Keratinocyte (primary cell): ENCODE data around the gene UGP2.

ENCODE experiments used
- EZH2 ChIP-seq: IDR thresholded peaks from one replicate; pipeline ENCODE4 v1.6.1; 2012; ENCODE audit warnings: inconsistent platforms, mild to moderate bottlenecking, low read length, moderate library complexity
- TF ChIP-seq, protein P1 (sequence below), 3 experiments: IDR thresholded peaks in 1 of 3; conservative IDR thresholded peaks in 1 of 3; optimal IDR thresholded peaks in 1 of 3; 2 replicates in 2 of 3; 3 replicates in 1 of 3; pipeline versions ENCODE3 to v1.5.1; 2011; ENCODE audit warnings: low read length in 3 of 3, mild to moderate bottlenecking in 3 of 3, moderate library complexity in 2 of 3, control low read depth in 1 of 3, inconsistent platforms in 1 of 3; ENCODE audit not compliant: insufficient read depth in 2 of 3; ENCODE audit errors: extremely low read depth in 1 of 3

DNA sequence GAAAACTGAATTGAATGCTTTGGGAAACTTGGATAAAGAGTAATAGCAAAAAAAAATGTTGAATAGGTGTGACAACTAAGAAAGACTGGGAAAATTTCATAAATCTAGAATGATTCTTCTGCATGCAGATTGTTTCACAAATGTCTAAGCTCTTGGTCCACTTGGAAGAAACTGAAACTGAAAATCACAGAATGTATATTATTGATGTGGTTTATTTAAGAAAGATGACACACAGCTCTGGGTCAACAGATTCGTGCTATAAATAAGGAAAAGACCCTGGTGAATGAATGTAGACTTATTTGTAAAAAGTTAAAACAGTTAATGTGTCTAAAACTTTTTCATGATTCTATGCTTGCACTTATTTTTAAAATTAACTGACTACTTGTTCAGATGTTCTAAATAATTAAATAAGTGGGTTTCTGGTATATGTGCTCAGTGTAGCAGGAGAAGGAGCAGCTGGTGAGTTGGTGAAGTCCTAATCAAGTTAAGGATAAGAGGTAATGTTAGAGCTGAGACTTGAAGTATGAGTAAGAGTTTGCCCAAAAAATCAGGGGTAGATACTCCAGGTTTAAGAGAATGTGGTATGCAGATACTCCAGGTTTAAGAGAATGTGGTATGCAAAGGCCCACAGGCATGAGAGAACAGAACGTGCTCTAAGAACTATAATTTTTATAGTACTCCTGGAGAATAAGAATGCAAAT lies 24.5 kb downstream of the UGP2 start:
- TF ChIP-seq, protein P1, sequence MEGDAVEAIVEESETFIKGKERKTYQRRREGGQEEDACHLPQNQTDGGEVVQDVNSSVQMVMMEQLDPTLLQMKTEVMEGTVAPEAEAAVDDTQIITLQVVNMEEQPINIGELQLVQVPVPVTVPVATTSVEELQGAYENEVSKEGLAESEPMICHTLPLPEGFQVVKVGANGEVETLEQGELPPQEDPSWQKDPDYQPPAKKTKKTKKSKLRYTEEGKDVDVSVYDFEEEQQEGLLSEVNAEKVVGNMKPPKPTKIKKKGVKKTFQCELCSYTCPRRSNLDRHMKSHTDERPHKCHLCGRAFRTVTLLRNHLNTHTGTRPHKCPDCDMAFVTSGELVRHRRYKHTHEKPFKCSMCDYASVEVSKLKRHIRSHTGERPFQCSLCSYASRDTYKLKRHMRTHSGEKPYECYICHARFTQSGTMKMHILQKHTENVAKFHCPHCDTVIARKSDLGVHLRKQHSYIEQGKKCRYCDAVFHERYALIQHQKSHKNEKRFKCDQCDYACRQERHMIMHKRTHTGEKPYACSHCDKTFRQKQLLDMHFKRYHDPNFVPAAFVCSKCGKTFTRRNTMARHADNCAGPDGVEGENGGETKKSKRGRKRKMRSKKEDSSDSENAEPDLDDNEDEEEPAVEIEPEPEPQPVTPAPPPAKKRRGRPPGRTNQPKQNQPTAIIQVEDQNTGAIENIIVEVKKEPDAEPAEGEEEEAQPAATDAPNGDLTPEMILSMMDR (optimal IDR thresholded peaks at IDR 0.05 in 1 of 3, IDR thresholded peaks at IDR 0.05 in 1 of 3, conservative IDR thresholded peaks at IDR 0.05 in 1 of 3; ENCODE audit: extremely low read depth in 1 of 3, insufficient read depth in 2 of 3, low read length in 3 of 3) = no peak
- no peak for TF ChIP-seq EZH2
